ENCODE results near the gene MCTP1. TPM values are rescaled to one million over a fixed set of nuclear protein-coding genes. Genes with fewer than 3 reads are reported as not detected.

The MCTP1 gene
- total and polyA plus RNA-seq, 2 donors from 2014 or later: 1.4 to 19.3 TPM

GRCh38 chr5:95221234-95221633 is 63.7 kb downstream of the MCTP1 start:
- no peak for DNase-seq
- no peak overlapping the region for H3K9ac ChIP-seq (ENCODE audit: low read length in 3 of 3)
- H3K4me1 ChIP-seq (ENCODE audit: control insufficient read depth in 2 of 3, insufficient read depth in 2 of 3, low read depth in 1 of 3, low read length in 3 of 3): no peaks in the 10 kb centered on the region
- H3K9me3 ChIP-seq (ENCODE audit: control insufficient read depth in 2 of 3, insufficient read depth in 1 of 3, low read length in 3 of 3): no peaks in the 10 kb centered on the region
- no peak overlapping the region for H3K27ac ChIP-seq (ENCODE audit: low read depth in 2 of 2, low read length in 2 of 2)
- FAIRE-seq: no peak
- H3K4me3 ChIP-seq (ENCODE audit: low read length in 3 of 3): no peak overlapping the region
- TF ChIP-seq CTCF (IDR thresholded peaks at IDR 0.05; ENCODE audit: borderline replicate concordance, extremely low read depth, insufficient read depth): no peak
- no peaks in the 10 kb centered on the region for H3K27me3 ChIP-seq (ENCODE audit: control insufficient read depth, insufficient read depth, low read length)
- intact Hi-C loops (cut with DNase I): no loop called here
- no peaks in the 10 kb centered on the region for H3K36me3 ChIP-seq (ENCODE audit: control insufficient read depth in 2 of 3, insufficient read depth in 3 of 3, low read length in 3 of 3)

- FAIRE-seq (no peak), DNase-seq (no peak)
- intact Hi-C loops (cut with DNase I): no loop called here
- Histone ChIP-seq H3K36me3 (ENCODE audit: control insufficient read depth in 2 of 3, insufficient read depth in 3 of 3, low read length in 3 of 3) (no peaks in the 10 kb centered on the region), H3K27ac (ENCODE audit: low read depth in 2 of 2, low read length in 2 of 2) (no peak overlapping the region), H3K4me3 (ENCODE audit: low read length in 3 of 3) (no peak overlapping the region), H3K4me1 (ENCODE audit: control insufficient read depth in 2 of 3, insufficient read depth in 2 of 3, low read depth in 1 of 3, low read length in 3 of 3) (no peaks in the 10 kb centered on the region), H3K27me3 (ENCODE audit: control insufficient read depth, insufficient read depth, low read length) (no peaks in the 10 kb centered on the region), H3K9ac (ENCODE audit: low read length in 3 of 3) (no peak overlapping the region), H3K9me3 (ENCODE audit: control insufficient read depth in 2 of 3, insufficient read depth in 1 of 3, low read length in 3 of 3) (no peaks in the 10 kb centered on the region)
- no peak for TF ChIP-seq CTCF (IDR thresholded peaks at IDR 0.05; ENCODE audit: borderline replicate concordance, extremely low read depth, insufficient read depth)
Measured at GRCh38 chr5:95220381-95220780, 64.5 kb downstream of the MCTP1 start.

GRCh38 chr5:95219411-95219810 is 65.5 kb downstream of the MCTP1 start:
- intact Hi-C loops (cut with DNase I): no loop called here

More at GRCh38 chr5:95219411-95219810, 65.5 kb downstream of the MCTP1 start:
- FAIRE-seq: no peak
- TF ChIP-seq CTCF (IDR thresholded peaks at IDR 0.05; ENCODE audit: borderline replicate concordance, extremely low read depth, insufficient read depth): no peak
- Histone ChIP-seq H3K9ac (ENCODE audit: low read length in 3 of 3) (no peak overlapping the region), H3K4me1 (ENCODE audit: control insufficient read depth in 2 of 3, insufficient read depth in 2 of 3, low read depth in 1 of 3, low read length in 3 of 3) (no peaks in the 10 kb centered on the region), H3K9me3 (ENCODE audit: control insufficient read depth in 2 of 3, insufficient read depth in 1 of 3, low read length in 3 of 3) (no peaks in the 10 kb centered on the region), H3K4me3 (ENCODE audit: low read length in 3 of 3) (no peak overlapping the region), H3K36me3 (ENCODE audit: control insufficient read depth in 2 of 3, insufficient read depth in 3 of 3, low read length in 3 of 3) (no peaks in the 10 kb centered on the region), H3K27me3 (ENCODE audit: control insufficient read depth, insufficient read depth, low read length) (no peaks in the 10 kb centered on the region), H3K27ac (ENCODE audit: low read depth in 2 of 2, low read length in 2 of 2) (no peak overlapping the region)
- DNase-seq: no peak

Measured in kidney (tissue), 14 donors.